Occipital lobe (tissue), 2 donors: ENCODE data around the gene MFAP2. TPM values are rescaled to one million over a fixed set of nuclear protein-coding genes. Genes with fewer than 3 reads are reported as not detected.

Experiments
- DNase-seq: peaks from one replicate; lab custom pipeline; 2025; lab: John Stamatoyannopoulos, UW
- total RNA-seq: library from RNA; depleted of rRNA; stranded (reverse); fragments of >200 nt; gene quantifications from one replicate; pipeline ENCODE4 v1.2.3, GENCODE V29; 2014

The MFAP2 gene
- total RNA-seq, 1 donor from 2014 or later = 5.6 TPM

GRCh38 chr1:17008208-17008855 is 27.9 kb upstream of the MFAP2 start:
- DNase-seq = no peak

GRCh38 chr1:17007121-17007520 is 26.7 kb upstream of the MFAP2 start:
- DNase-seq = no peak

- DNase-seq = no peak
Observed at GRCh38 chr1:17005365-17005740, 24.9 kb upstream of the MFAP2 start.

GRCh38 chr1:17004466-17005364 is 24.3 kb upstream of the MFAP2 start:
- DNase-seq = no peak

- no peak for DNase-seq
Observed at GRCh38 chr1:17002524-17002902, 22.1 kb upstream of the MFAP2 start.

GRCh38 chr1:17001760-17002523 is 21.5 kb upstream of the MFAP2 start:
- DNase-seq = no peak

- no peak for DNase-seq
Observed at GRCh38 chr1:16999863-17000262, 19.4 kb upstream of the MFAP2 start.

- no peak for DNase-seq
Observed at GRCh38 chr1:16998589-16998988, 18.2 kb upstream of the MFAP2 start.

GRCh38 chr1:16996845-16997244 is 16.4 kb upstream of the MFAP2 start:
- DNase-seq = no peak

GRCh38 chr1:16993521-16994038 is 13.2 kb upstream of the MFAP2 start:
- no peak for DNase-seq

GRCh38 chr1:16992675-16993074 is 12.3 kb upstream of the MFAP2 start:
- DNase-seq = no peak

- no peak for DNase-seq
Observed at GRCh38 chr1:16992102-16992501, 11.7 kb upstream of the MFAP2 start.

- DNase-seq = no peak
Observed at GRCh38 chr1:16991571-16991970, 11.2 kb upstream of the MFAP2 start.

GRCh38 chr1:16989676-16990391 is 9.4 kb upstream of the MFAP2 start:
- DNase-seq = no peak

GRCh38 chr1:16988210-16988609 is 7.8 kb upstream of the MFAP2 start:
- DNase-seq = no peak

- no peak for DNase-seq
Observed at GRCh38 chr1:16986962-16987361, 6.5 kb upstream of the MFAP2 start.

- DNase-seq = no peak
Observed at GRCh38 chr1:16986560-16986959, 6.1 kb upstream of the MFAP2 start.

- no peak for DNase-seq
Observed at GRCh38 chr1:16986113-16986512, 5.7 kb upstream of the MFAP2 start.

GRCh38 chr1:16984717-16985116 is 4.3 kb upstream of the MFAP2 start:
- DNase-seq = no peak

- DNase-seq = no peak
Observed at GRCh38 chr1:16983649-16984048, 3.2 kb upstream of the MFAP2 start.

- no peak for DNase-seq
Observed at GRCh38 chr1:16982902-16983301, 2.5 kb upstream of the MFAP2 start.
